Measurements from ENCODE around the gene PRKRA. TPM values are rescaled to one million over a fixed set of nuclear protein-coding genes. Genes with fewer than 3 reads are reported as not detected.
A peak's percentile ranks its signal among the peaks of the same experiment; 100 is the strongest.

The PRKRA gene
- total RNA-seq, 3 donors from 2014 or later, result 61.3 to 73.9 (median 69.1) TPM

- intact Hi-C loops (cut with DNase I; ENCODE audit: low total_unique reads), result no loop called here
- TF ChIP-seq POLR2AphosphoS5 (IDR thresholded peaks at IDR 0.05), result no peak
- TF ChIP-seq CTCF (IDR thresholded peaks at IDR 0.05), result no peak
- TF ChIP-seq POLR2A (IDR thresholded peaks at IDR 0.05), result no peak
- Histone ChIP-seq H3K4me1 (no peaks in the 10 kb centered on the region), H3K27ac (no peak overlapping the region), H3K27me3 (no peaks in the 10 kb centered on the region), H3K36me3 (no peaks in the 10 kb centered on the region), H3K4me3 (no peak overlapping the region), H3K9me3 (no peaks in the 10 kb centered on the region)
- no peak for DNase-seq (ENCODE audit: low spot score in 2 of 2)
Measured at GRCh38 chr2:178409261-178409660, 41.7 kb downstream of the PRKRA start.

- Histone ChIP-seq H3K4me3 (no peak overlapping the region), H3K9me3 (no peaks in the 10 kb centered on the region), H3K4me1 (no peaks in the 10 kb centered on the region), H3K36me3 (no peaks in the 10 kb centered on the region), H3K27ac (no peak overlapping the region), H3K27me3 (no peaks in the 10 kb centered on the region)
- DNase-seq (ENCODE audit: low spot score in 2 of 2), result peak in 1 of 2 donors; percentile 58
- intact Hi-C loops (cut with DNase I; ENCODE audit: low total_unique reads), result no loop called here
- TF ChIP-seq POLR2AphosphoS5 (IDR thresholded peaks at IDR 0.05), result no peak
- no peak for TF ChIP-seq POLR2A (IDR thresholded peaks at IDR 0.05)
Measured at GRCh38 chr2:178404368-178404767, 46.6 kb downstream of the PRKRA start.

GRCh38 chr2:178403671-178404306 lies 47.2 kb downstream of the PRKRA start:
- no peak overlapping the region for H3K27ac ChIP-seq
- H3K36me3 ChIP-seq, result no peaks in the 10 kb centered on the region
- H3K27me3 ChIP-seq, result no peaks in the 10 kb centered on the region
- no peaks in the 10 kb centered on the region for H3K4me1 ChIP-seq
- intact Hi-C loops (cut with DNase I; ENCODE audit: low total_unique reads), result no loop called here
- TF ChIP-seq CTCF (IDR thresholded peaks at IDR 0.05) (no peak), POLR2A (IDR thresholded peaks at IDR 0.05) (no peak), POLR2AphosphoS5 (IDR thresholded peaks at IDR 0.05) (no peak)
- no peaks in the 10 kb centered on the region for H3K9me3 ChIP-seq
- H3K4me3 ChIP-seq, result no peak overlapping the region
- no peak for DNase-seq (ENCODE audit: low spot score in 2 of 2)

- intact Hi-C loops (cut with DNase I; ENCODE audit: low total_unique reads), result no loop called here
- no peaks in the 10 kb centered on the region for H3K27me3 ChIP-seq
- no peaks in the 10 kb centered on the region for H3K36me3 ChIP-seq
- no peak for TF ChIP-seq POLR2AphosphoS5 (IDR thresholded peaks at IDR 0.05)
- TF ChIP-seq POLR2A (IDR thresholded peaks at IDR 0.05), result no peak
- H3K4me1 ChIP-seq, result no peaks in the 10 kb centered on the region
- no peak overlapping the region for H3K27ac ChIP-seq
- H3K9me3 ChIP-seq, result no peaks in the 10 kb centered on the region
- no peak for DNase-seq (ENCODE audit: low spot score in 2 of 2)
- no peak overlapping the region for H3K4me3 ChIP-seq
Measured at GRCh38 chr2:178401994-178402437, 49.0 kb downstream of the PRKRA start.

- no peaks in the 10 kb centered on the region for H3K4me1 ChIP-seq
- no peaks in the 10 kb centered on the region for H3K9me3 ChIP-seq
- no peaks in the 10 kb centered on the region for H3K27me3 ChIP-seq
- TF ChIP-seq CTCF (IDR thresholded peaks at IDR 0.05) (peak; percentile 44 to 58 (median 46)), POLR2AphosphoS5 (IDR thresholded peaks at IDR 0.05) (no peak), POLR2A (IDR thresholded peaks at IDR 0.05) (no peak)
- DNase-seq (ENCODE audit: low spot score in 2 of 2), result no peak
- no peak overlapping the region for H3K4me3 ChIP-seq
- no peaks in the 10 kb centered on the region for H3K36me3 ChIP-seq
- H3K27ac ChIP-seq, result no peak overlapping the region
- intact Hi-C loops (cut with DNase I; ENCODE audit: low total_unique reads), result no loop called here
Measured at GRCh38 chr2:178397002-178397605, 53.9 kb downstream of the PRKRA start.

GRCh38 chr2:178395941-178396570 lies 54.9 kb downstream of the PRKRA start:
- Histone ChIP-seq H3K9me3 (no peaks in the 10 kb centered on the region), H3K27ac (no peak overlapping the region), H3K27me3 (no peaks in the 10 kb centered on the region), H3K4me3 (no peak overlapping the region), H3K4me1 (no peaks in the 10 kb centered on the region), H3K36me3 (no peaks in the 10 kb centered on the region)
- TF ChIP-seq CTCF (IDR thresholded peaks at IDR 0.05), result no peak
- TF ChIP-seq POLR2AphosphoS5 (IDR thresholded peaks at IDR 0.05), result no peak
- no peak for TF ChIP-seq POLR2A (IDR thresholded peaks at IDR 0.05)
- intact Hi-C loops (cut with DNase I; ENCODE audit: low total_unique reads), result no loop called here
- no peak for DNase-seq (ENCODE audit: low spot score in 2 of 2)

All from breast epithelium (tissue), 4 donors.